Activated T-cell treated with anti-CD3 and anti-CD28 coated beads, Interleukin-2, amount 50 U/mL, for 72 hours (primary cell): ENCODE data around the gene SLC2A4. TPM values are rescaled to one million over a fixed set of nuclear protein-coding genes. Genes with fewer than 3 reads are reported as not detected.
A peak's percentile ranks its signal among the peaks of the same experiment; 100 is the strongest.

Experiments used
- ATAC-seq, 2 donors: fragments of 150-1000 bp; cut with Tn5 transposase; replicated peaks in 1 of 2; 2 replicates each; pipeline ENCODE4 v1.10.0; 2021; ENCODE audit warnings: moderate library complexity in 2 of 2, mild to moderate bottlenecking in 1 of 2
- DNase-seq, 2 donors: peaks; one replicate each; pipeline ENCODE4 v3.0.0; 2021 to 2022; ENCODE audit warnings: mixed read lengths in 1 of 2
- H3K27ac Mint-ChIP-seq: one replicate; pipeline ENCODE4 v1.8.0; 2022; ENCODE audit warnings: mild to moderate bottlenecking, moderate library complexity, mixed read lengths
- H3K27me3 Mint-ChIP-seq: one replicate; pipeline ENCODE4 v1.8.0; 2022; ENCODE audit warnings: low read depth, mixed read lengths
- H3K36me3 Mint-ChIP-seq, 2 donors: one replicate each; pipeline ENCODE4 v1.8.0; 2022; ENCODE audit warnings: mixed read lengths in 2 of 2, mild to moderate bottlenecking in 1 of 2; ENCODE audit not compliant: insufficient read depth in 2 of 2
- H3K4me1 Mint-ChIP-seq: one replicate; pipeline ENCODE4 v1.8.0; 2022; ENCODE audit warnings: low read depth, mixed read lengths
- H3K4me3 Mint-ChIP-seq, 2 donors: one replicate each; pipeline ENCODE4 v1.8.0; 2022; ENCODE audit warnings: mild to moderate bottlenecking in 2 of 2, mixed read lengths in 2 of 2, moderate library complexity in 2 of 2
- H3K9me3 Mint-ChIP-seq, 2 donors: one replicate each; pipeline ENCODE4 v1.8.0; 2022; ENCODE audit warnings: mixed read lengths in 2 of 2
- total RNA-seq, 2 donors: library from RNA; stranded (reverse); gene quantifications; one replicate each; pipeline ENCODE4 v1.2.3, GENCODE V29; 2022

SLC2A4 gene
- total RNA-seq = under 1 TPM; 0.07 to 0.17 TPM

- Mint-ChIP-seq H3K4me3 (peak within 1 kb of the TSS; percentile 86 to 91), H3K27ac (no peak within 1 kb of the TSS), H3K9me3 (no peaks in the 10 kb centered on the region), H3K36me3 (no peaks in the 10 kb centered on the region), H3K4me1 (peaks cover 26% of the 10 kb centered on the region), H3K27me3 (peaks cover 32% of the 10 kb centered on the region)
- DNase-seq (peak; percentile 89 to 91), ATAC-seq (peak; percentile 82)
Observed at GRCh38 chr17:7281074-7281952, at the start of gene SLC2A4. Gene SLC2A4, plus strand, starts transcription at chr17:7281718. Its CDS starts 217 bp downstream, at chr17:7281935.

GRCh38 chr17:7232114-7232513 is 49.4 kb upstream of the SLC2A4 start:
- H3K4me1 Mint-ChIP-seq = peaks cover 66% of the 10 kb centered on the region
- H3K4me3 Mint-ChIP-seq = peak overlapping the region; percentile 36 to 89
- H3K27ac Mint-ChIP-seq = no peak overlapping the region
- no peak for ATAC-seq
- H3K36me3 Mint-ChIP-seq = peaks cover 8 to 14% of the 10 kb centered on the region in 2 donors
- no peaks in the 10 kb centered on the region for H3K27me3 Mint-ChIP-seq
- no peak for DNase-seq
- H3K9me3 Mint-ChIP-seq = no peaks in the 10 kb centered on the region

GRCh38 chr17:7233701-7234082 is 47.8 kb upstream of the SLC2A4 start:
- H3K9me3 Mint-ChIP-seq = no peaks in the 10 kb centered on the region
- H3K27ac Mint-ChIP-seq = peak overlapping the region; percentile 79
- H3K4me3 Mint-ChIP-seq = peak overlapping the region; percentile 85 to 89
- peaks cover 65% of the 10 kb centered on the region for H3K4me1 Mint-ChIP-seq
- H3K27me3 Mint-ChIP-seq = no peaks in the 10 kb centered on the region
- ATAC-seq (peak; percentile 1 to 3), DNase-seq (no peak)
- H3K36me3 Mint-ChIP-seq = peaks cover 8 to 15% of the 10 kb centered on the region in 2 donors

- Mint-ChIP-seq H3K4me3 (peak within 1 kb of the TSS; percentile 85 to 89), H3K4me1 (peaks cover 65% of the 10 kb centered on the region)
Observed at GRCh38 chr17:7234083-7234951, 47.2 kb upstream of the SLC2A4 start, which contains the start of gene DVL2. Gene DVL2, minus strand, starts transcription at chr17:7234517. Its CDS starts 255 bp downstream, at chr17:7234262.

GRCh38 chr17:7235693-7236665 is 45.5 kb upstream of the SLC2A4 start:
- Mint-ChIP-seq H3K4me1 (peaks cover 72% of the 10 kb centered on the region), H3K27me3 (no peaks in the 10 kb centered on the region), H3K27ac (peak overlapping the region; percentile 11), H3K36me3 (peaks cover 8 to 12% of the 10 kb centered on the region in 2 donors), H3K4me3 (peak overlapping the region; percentile 85 to 89), H3K9me3 (no peaks in the 10 kb centered on the region)
- DNase-seq (no peak), ATAC-seq (no peak)

More at GRCh38 chr17:7234083-7234951, 47.2 kb upstream of the SLC2A4 start, which contains the start of gene DVL2:
- DNase-seq = peak; percentile 95 to 98
- Mint-ChIP-seq H3K27ac (peak within 1 kb of the TSS; percentile 79), H3K36me3 (peaks cover 10 to 16% of the 10 kb centered on the region in 2 donors), H3K27me3 (no peaks in the 10 kb centered on the region), H3K9me3 (no peaks in the 10 kb centered on the region)
- ATAC-seq = peak; percentile 57 to 60

- Mint-ChIP-seq H3K4me1 (peaks cover 72% of the 10 kb centered on the region), H3K36me3 (peaks cover 11 to 13% of the 10 kb centered on the region in 2 donors), H3K4me3 (peak overlapping the region; percentile 93 to 100), H3K27ac (peak overlapping the region; percentile 83), H3K9me3 (no peaks in the 10 kb centered on the region), H3K27me3 (no peaks in the 10 kb centered on the region)
- ATAC-seq (no peak), DNase-seq (no peak)
Observed at GRCh38 chr17:7236808-7237207, 44.7 kb upstream of the SLC2A4 start.

GRCh38 chr17:7237266-7237760 is 44.2 kb upstream of the SLC2A4 start:
- Mint-ChIP-seq H3K36me3 (peaks cover 13 to 17% of the 10 kb centered on the region in 2 donors), H3K4me1 (peaks cover 71% of the 10 kb centered on the region), H3K27me3 (no peaks in the 10 kb centered on the region), H3K27ac (peak overlapping the region; percentile 83), H3K9me3 (no peaks in the 10 kb centered on the region), H3K4me3 (peak overlapping the region; percentile 93 to 100)
- ATAC-seq (no peak), DNase-seq (no peak)

- ATAC-seq = peak; percentile 42 to 49
Observed at GRCh38 chr17:7237761-7238419, 43.6 kb upstream of the SLC2A4 start.

GRCh38 chr17:7238420-7239090 is 43.0 kb upstream of the SLC2A4 start:
- Mint-ChIP-seq H3K27me3 (no peaks in the 10 kb centered on the region), H3K4me3 (peak overlapping the region; percentile 93 to 100), H3K9me3 (no peaks in the 10 kb centered on the region), H3K4me1 (peaks cover 64% of the 10 kb centered on the region), H3K36me3 (peaks cover 13 to 17% of the 10 kb centered on the region in 2 donors), H3K27ac (peak overlapping the region; percentile 94)
- ATAC-seq (no peak), DNase-seq (peak in 1 of 2 donors; percentile 38)

More at GRCh38 chr17:7237761-7238419, 43.6 kb upstream of the SLC2A4 start:
- Mint-ChIP-seq H3K27ac (peak overlapping the region; percentile 55), H3K36me3 (peaks cover 13 to 17% of the 10 kb centered on the region in 2 donors), H3K4me3 (peak overlapping the region; percentile 93 to 100), H3K9me3 (no peaks in the 10 kb centered on the region), H3K4me1 (peaks cover 67% of the 10 kb centered on the region), H3K27me3 (no peaks in the 10 kb centered on the region)
- DNase-seq = peak; percentile 88 to 89

- Mint-ChIP-seq H3K27me3 (no peaks in the 10 kb centered on the region), H3K9me3 (no peaks in the 10 kb centered on the region), H3K36me3 (peaks cover 13 to 16% of the 10 kb centered on the region in 2 donors), H3K4me1 (peaks cover 66% of the 10 kb centered on the region), H3K4me3 (peak within 1 kb of the TSS; percentile 93 to 100), H3K27ac (peak within 1 kb of the TSS; percentile 94)
- ATAC-seq (peak; percentile 71 to 72), DNase-seq (peak; percentile 96 to 98)
Observed at GRCh38 chr17:7239091-7240027, 42.2 kb upstream of the SLC2A4 start, which contains the start of gene PHF23. Gene PHF23, minus strand, starts transcription at chr17:7239457. Its CDS starts 178 bp downstream, at chr17:7239279.
